HL-60 (cell line): ENCODE measurements around the gene TANC2.

ENCODE experiments used
- DNase-seq, 2 experiments: peaks; one replicate each; pipeline ENCODE4 v3.0.0-alpha.2; 2010 to 2020; ENCODE audit warnings: low read depth in 1 of 2, low spot score in 1 of 2
- H3K27ac ChIP-seq: fragments of 250-450 bp; sonication (Bioruptor Pico); replicated peaks from 2 replicates; pipeline ENCODE4 v1.5.1; 2020; ENCODE audit warnings: mild to moderate bottlenecking, moderate library complexity
- H3K27me3 ChIP-seq: fragments of 250-450 bp; sonication (Bioruptor Pico); 2 replicates; pipeline ENCODE4 v1.5.1; 2021; ENCODE audit warnings: mild to moderate bottlenecking, moderate library complexity; ENCODE audit not compliant: insufficient read depth, poor library complexity, severe bottlenecking
- H3K4me3 ChIP-seq: replicated peaks from 2 replicates; pipeline ENCODE4 v1.5.1; 2011; ENCODE audit warnings: mild to moderate bottlenecking, control low read depth, low read length; ENCODE audit not compliant: insufficient read depth
- CTCF ChIP-seq: IDR thresholded peaks from one replicate; pipeline ENCODE4 v1.5.1; 2011; ENCODE audit warnings: low read length, control low read depth, inconsistent platforms; ENCODE audit not compliant: insufficient read depth
- GABPA ChIP-seq: IDR thresholded peaks from 2 replicates; pipeline ENCODE4 v1.6.1; 2012; ENCODE audit warnings: low read depth
- POLR2AphosphoS5 ChIP-seq: IDR thresholded peaks from 2 replicates; pipeline ENCODE4 v1.6.1; 2012; ENCODE audit warnings: low read depth
- REST ChIP-seq: IDR thresholded peaks from 2 replicates; pipeline ENCODE4 v1.6.1; 2012; ENCODE audit warnings: low read depth; ENCODE audit not compliant: insufficient replicate concordance
- SPI1 ChIP-seq: IDR thresholded peaks from 2 replicates; pipeline ENCODE4 v1.6.1; 2012; ENCODE audit warnings: low read depth, mild to moderate bottlenecking, borderline replicate concordance

The TANC2 gene

GRCh38 chr17:62948370-62948769 is 17.7 kb upstream of the TANC2 start:
- Histone ChIP-seq H3K27ac (no peak overlapping the region), H3K4me3 (no peak overlapping the region), H3K27me3 (no peaks in the 10 kb centered on the region)
- DNase-seq: no peak
- TF ChIP-seq POLR2AphosphoS5 (no peak), REST (no peak), GABPA (no peak), SPI1 (no peak), CTCF (no peak)

DNA sequence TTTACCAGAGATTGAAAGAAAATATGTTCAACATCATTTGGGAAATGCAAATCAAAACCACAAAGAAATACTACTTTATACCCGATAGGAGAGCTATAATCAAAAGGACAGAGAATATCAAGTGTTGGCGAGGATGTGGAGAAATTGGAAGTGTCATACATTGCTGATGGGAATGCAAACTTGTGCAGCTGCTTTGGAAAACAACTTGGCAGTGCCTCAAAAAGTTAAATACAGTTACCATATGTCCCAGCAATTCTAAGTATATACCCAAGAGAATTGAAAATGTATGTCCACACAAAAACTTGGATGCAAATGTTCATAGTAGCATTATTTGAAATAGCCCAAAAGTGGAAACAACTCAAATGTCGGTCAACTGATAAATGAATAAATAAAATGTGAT is 17.0 kb upstream of the TANC2 start:
- H3K4me3 ChIP-seq: no peak overlapping the region
- no peak overlapping the region for H3K27ac ChIP-seq
- no peak for TF ChIP-seq CTCF
- TF ChIP-seq GABPA: no peak
- no peak for TF ChIP-seq REST
- no peak for TF ChIP-seq SPI1
- TF ChIP-seq POLR2AphosphoS5: no peak
- no peaks in the 10 kb centered on the region for H3K27me3 ChIP-seq
- no peak for DNase-seq

DNA sequence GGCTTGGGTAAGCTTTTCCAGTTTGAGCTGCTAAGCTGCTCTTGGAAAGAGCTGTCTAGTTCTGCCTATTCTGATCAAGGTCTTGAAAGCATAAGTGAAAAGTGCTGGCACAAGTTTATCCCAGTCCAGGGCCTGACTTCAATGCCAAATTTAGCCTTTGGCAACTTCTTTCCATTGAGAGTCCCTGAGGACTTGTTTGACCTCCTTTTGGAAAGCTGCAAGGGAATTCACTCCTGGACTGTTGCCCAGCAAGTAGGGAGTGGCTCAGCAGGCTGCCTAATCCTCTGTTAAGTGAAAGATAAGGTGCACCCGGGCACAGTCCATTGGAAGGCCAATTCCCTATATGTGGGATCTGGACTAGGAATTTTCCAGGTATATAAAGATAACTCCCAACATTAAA is 16.0 kb upstream of the TANC2 start:
- TF ChIP-seq POLR2AphosphoS5 (no peak), GABPA (no peak), REST (no peak), SPI1 (no peak), CTCF (no peak)
- no peak overlapping the region for H3K4me3 ChIP-seq
- no peak for DNase-seq
- H3K27ac ChIP-seq: no peak overlapping the region
- no peaks in the 10 kb centered on the region for H3K27me3 ChIP-seq
